HG02588 (cell line): ENCODE measurements around the gene AIFM2.
"Not testable (repeated sequence)": the region's sequence is repeated elsewhere in the genome, so short reads cannot be mapped to it uniquely, and the experiment has no call there.

Experiments
- ATAC-seq: cut with Tn5 transposase; IDR thresholded peaks from one replicate; pipeline ENCODE4 v1.9.1; 2021; ENCODE audit warnings: mild to moderate bottlenecking, moderate library complexity; ENCODE audit not compliant: unreplicated experiment

Gene AIFM2

GRCh38 chr10:70096016-70096704 lies 36.5 kb downstream of the AIFM2 start:
- ATAC-seq: no peak

GRCh38 chr10:70094250-70094649 lies 38.4 kb downstream of the AIFM2 start:
- ATAC-seq: no peak

GRCh38 chr10:70093335-70093944 lies 39.2 kb downstream of the AIFM2 start:
- ATAC-seq: no peak

- ATAC-seq: no peak
Measured at GRCh38 chr10:70092389-70092718, 40.3 kb downstream of the AIFM2 start.

GRCh38 chr10:70090951-70091350 lies 41.7 kb downstream of the AIFM2 start:
- ATAC-seq: no peak

GRCh38 chr10:70090013-70090412 lies 42.6 kb downstream of the AIFM2 start:
- no peak for ATAC-seq

- no peak for ATAC-seq
Measured at GRCh38 chr10:70088308-70088698, 44.3 kb downstream of the AIFM2 start.

GRCh38 chr10:70087616-70088307 lies 44.9 kb downstream of the AIFM2 start:
- no peak for ATAC-seq

- ATAC-seq: no peak
Measured at GRCh38 chr10:70085975-70086613, 46.5 kb downstream of the AIFM2 start.

GRCh38 chr10:70084189-70084588 lies 48.4 kb downstream of the AIFM2 start:
- no peak for ATAC-seq

- not testable (repeated sequence) for ATAC-seq
Measured at GRCh38 chr10:70080789-70081188, 51.8 kb downstream of the AIFM2 start.

- ATAC-seq: no peak
Measured at GRCh38 chr10:70078937-70079336, 53.7 kb downstream of the AIFM2 start.

- no peak for ATAC-seq
Measured at GRCh38 chr10:70078329-70078728, 54.3 kb downstream of the AIFM2 start.

- ATAC-seq: no peak
Measured at GRCh38 chr10:70074971-70075370, 57.7 kb downstream of the AIFM2 start.

GRCh38 chr10:70074165-70074564 lies 58.5 kb downstream of the AIFM2 start:
- ATAC-seq: no peak

GRCh38 chr10:70070834-70071233 lies 61.8 kb downstream of the AIFM2 start:
- ATAC-seq: no peak

- no peak for ATAC-seq
Measured at GRCh38 chr10:70069346-70069745, 63.3 kb downstream of the AIFM2 start.

- ATAC-seq: no peak
Measured at GRCh38 chr10:70068925-70069324, 63.7 kb downstream of the AIFM2 start.

GRCh38 chr10:70067586-70067985 lies 65.0 kb downstream of the AIFM2 start:
- ATAC-seq: no peak

- no peak for ATAC-seq
Measured at GRCh38 chr10:70066190-70066589, 66.4 kb downstream of the AIFM2 start.

- no peak for ATAC-seq
Measured at GRCh38 chr10:70064486-70064885, 68.1 kb downstream of the AIFM2 start.
